COLO668 (cell line): ENCODE measurements around the gene MGAT1.
"Not testable (repeated sequence)": the region's sequence is repeated elsewhere in the genome, so short reads cannot be mapped to it uniquely, and the experiment has no call there.

ENCODE experiments used
- DNase-seq: peaks from one replicate; lab custom pipeline; 2025; ENCODE audit not compliant: unreplicated experiment; lab: John Stamatoyannopoulos, UW

The MGAT1 gene

GRCh38 chr5:180786531-180787398 lies 15.8 kb downstream of the MGAT1 start:
- no peak for DNase-seq

DNA sequence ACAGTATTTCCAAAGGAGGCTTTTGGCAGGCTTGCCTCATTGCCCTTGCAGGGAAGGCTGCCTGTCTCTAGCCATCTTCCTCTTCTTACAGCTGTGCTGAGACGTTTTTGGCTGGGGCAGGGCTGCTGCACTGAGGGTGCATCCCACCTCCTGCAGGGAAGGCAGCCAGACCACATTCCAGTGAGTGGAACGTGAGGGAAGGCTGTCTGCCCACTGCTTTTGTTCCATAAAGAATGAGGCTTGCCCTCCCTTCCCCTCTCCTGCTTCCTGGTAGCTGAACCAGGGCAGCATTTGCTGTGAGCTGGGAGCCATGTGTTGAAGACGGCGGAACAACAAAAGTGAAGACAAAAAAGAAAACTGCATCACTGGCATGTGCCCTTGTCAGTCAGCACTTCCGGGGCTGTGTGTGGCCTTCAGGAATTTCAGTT lies 16.8 kb downstream of the MGAT1 start:
- DNase-seq, result no peak

- DNase-seq, result no peak
Measured at GRCh38 chr5:180785121-180785781, 17.4 kb downstream of the MGAT1 start.

DNA sequence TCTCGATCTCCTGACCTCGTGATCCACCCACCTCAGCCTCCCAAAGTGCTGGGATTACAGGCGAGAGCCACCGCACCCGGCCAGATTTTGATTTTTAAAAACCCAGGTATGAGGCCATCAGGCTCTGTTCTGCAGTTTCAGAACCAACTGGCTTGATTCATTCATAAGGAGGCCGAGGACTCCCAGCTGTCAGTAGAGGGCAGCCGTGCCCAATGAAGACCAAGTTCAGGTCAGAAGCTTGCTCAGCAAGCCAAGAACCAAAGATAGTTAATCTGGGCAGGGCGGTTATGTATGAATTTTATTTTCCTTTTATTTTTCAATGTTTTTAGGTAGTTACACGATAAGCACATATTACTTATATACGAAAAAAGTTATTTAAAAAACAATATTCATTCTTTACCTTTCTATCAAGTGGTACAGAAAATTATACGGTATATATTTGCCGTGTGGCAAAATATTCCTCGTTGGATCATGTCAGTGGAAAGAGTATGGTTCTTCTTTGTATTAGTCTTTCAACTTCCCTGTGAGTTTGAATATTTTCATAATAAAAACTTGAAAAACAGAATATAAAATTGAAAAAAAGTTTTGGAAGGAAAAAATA lies 18.0 kb downstream of the MGAT1 start:
- peak; percentile 47 for DNase-seq

DNA sequence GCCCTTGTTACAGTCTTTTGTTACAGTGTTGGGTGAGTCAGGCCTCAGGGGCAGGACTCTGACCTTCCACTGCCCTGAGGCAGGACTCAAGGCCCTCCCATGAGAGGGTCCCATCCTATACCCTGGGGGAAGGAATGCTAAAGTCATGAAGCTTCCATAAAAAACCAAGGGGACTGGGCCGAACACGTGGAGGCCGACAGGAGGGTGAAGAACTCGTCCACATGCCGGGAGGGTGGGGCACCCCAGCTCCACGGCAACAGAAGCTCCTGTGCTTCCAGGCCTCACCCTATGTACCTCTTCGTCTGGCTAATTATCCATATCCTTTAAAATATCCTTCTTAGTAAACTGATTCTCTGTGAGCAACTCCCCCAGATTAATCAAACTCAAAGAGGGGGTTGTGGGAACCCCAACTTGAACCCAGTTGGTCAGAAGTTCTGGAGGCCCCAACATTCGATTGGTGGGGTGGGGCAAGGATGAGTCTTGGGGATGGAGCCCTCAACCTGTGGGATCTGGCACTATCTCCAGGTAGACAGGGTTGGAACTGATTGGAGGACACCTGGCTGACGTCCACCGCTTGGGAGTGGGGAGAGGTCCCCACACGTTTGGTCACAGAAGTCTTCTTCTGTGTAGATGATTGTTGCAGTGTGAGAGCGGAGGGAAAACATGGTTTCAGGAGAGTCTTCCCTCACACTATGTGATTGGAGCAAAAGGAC lies 19.1 kb downstream of the MGAT1 start:
- DNase-seq, result no peak

DNA sequence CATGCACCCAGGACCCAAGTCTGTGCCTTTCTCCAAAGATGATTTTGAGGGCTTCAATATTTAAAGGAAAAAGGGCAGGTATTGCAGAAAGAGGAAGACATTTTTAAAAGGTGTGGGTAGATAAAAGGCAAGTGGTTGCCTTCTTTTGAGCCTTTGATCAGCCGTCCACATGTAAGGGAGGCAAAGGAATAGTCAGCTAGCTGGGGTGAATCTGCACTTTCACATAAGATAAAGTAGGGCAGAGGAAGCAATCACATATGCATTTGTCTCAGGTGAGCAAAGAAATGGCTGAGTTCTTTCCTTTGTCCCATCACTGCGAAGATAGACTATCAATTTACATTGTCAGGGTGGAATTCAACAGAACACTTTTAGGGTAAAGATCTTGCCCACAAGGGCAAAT lies 19.9 kb downstream of the MGAT1 start:
- DNase-seq, result no peak

DNA sequence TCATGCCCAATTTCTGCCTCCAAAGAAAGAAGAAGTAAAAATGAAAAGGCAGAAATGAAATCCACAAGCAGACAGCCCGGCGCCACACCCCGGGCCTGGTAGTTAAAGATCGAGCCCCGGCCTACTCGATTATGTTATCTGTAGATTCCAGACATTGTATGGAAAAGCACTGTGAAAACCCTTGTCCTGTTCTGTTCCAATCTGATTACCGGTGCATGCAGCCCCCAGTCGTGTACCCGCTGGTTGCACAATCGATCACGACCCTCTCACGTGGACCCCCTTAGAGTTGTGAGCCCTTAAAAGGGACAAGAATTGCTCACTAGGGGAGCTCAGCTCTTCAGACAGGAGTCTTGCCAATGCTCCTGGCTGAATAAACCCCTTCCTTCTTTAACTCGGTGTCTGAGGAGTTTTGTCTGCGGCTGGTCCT lies 20.7 kb downstream of the MGAT1 start:
- DNase-seq, result not testable (repeated sequence)

GRCh38 chr5:180779985-180780610 lies 22.5 kb downstream of the MGAT1 start:
- DNase-seq, result no peak

- DNase-seq, result no peak
Measured at GRCh38 chr5:180777475-180777874, 25.1 kb downstream of the MGAT1 start.

DNA sequence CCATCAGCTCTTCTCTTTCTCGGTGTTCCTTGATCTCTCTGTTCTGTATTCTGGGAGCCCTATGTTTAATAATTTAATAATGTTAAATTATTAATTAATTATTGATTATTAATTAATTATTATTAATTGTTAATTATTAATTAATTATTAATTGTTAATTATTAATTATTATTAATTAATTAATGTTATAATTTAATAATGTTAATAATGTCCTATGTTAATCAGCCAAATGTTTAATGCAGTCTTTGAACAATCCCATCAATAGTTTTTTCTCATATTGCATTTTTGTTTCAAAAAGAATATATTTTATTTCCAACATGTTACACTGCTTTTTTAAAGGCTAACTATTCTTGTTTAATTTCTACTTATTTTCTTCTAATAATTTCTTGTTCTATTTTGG lies 26.2 kb downstream of the MGAT1 start:
- no peak for DNase-seq

- no peak for DNase-seq
Measured at GRCh38 chr5:180775624-180776023, 27.0 kb downstream of the MGAT1 start.

GRCh38 chr5:180771839-180772238 lies 30.8 kb downstream of the MGAT1 start:
- DNase-seq, result no peak

GRCh38 chr5:180769821-180770220 lies 32.8 kb downstream of the MGAT1 start:
- DNase-seq, result no peak

GRCh38 chr5:180755601-180756000 lies 47.0 kb downstream of the MGAT1 start:
- no peak for DNase-seq

GRCh38 chr5:180744253-180744652 lies 58.4 kb downstream of the MGAT1 start:
- no peak for DNase-seq

- DNase-seq, result no peak
Measured at GRCh38 chr5:180742727-180743126, 59.9 kb downstream of the MGAT1 start.

- not testable (repeated sequence) for DNase-seq
Measured at GRCh38 chr5:180740953-180741352, 61.7 kb downstream of the MGAT1 start.

DNA sequence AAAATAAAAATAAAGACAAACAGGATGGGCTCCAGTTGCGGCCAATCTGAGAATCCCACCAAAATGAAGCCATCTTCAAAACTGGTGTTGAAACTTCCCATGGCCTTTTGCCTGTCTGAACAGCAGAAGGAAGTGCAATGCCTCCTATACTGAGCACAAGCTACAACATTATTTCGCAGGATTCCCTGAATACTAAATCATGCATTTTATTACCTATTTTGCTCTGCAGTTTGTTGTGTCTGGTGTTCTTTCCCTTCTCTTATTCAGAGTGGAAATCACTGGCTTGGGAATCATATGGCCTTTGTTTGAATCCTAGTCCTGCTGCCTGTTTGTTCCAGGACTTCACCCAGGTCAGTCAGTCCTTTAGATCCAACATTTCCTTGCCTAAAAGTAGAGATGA lies 62.6 kb downstream of the MGAT1 start, which contains the start of gene OR2Y1:
Gene OR2Y1 (minus strand): TSS at position 101 of the 400 bp plus-strand sequence. CDS start 0 bp downstream, at position 101.
- no peak for DNase-seq

- DNase-seq, result no peak
Measured at GRCh38 chr5:180739271-180739670, 63.3 kb downstream of the MGAT1 start.

GRCh38 chr5:180736536-180736935 lies 66.1 kb downstream of the MGAT1 start:
- no peak for DNase-seq
